Loucy (cell line): ENCODE results near the gene CRB2.

Source experiments
- H2AFZ ChIP-seq: fragments of 200-600 bp; sonication (generic); 2 replicates; pipeline ENCODE4 v1.6.0; 2016; ENCODE audit warnings: antibody characterized with exemption, mild to moderate bottlenecking, low read length, moderate library complexity
- H3F3A ChIP-seq: fragments of 200-600 bp; 2 replicates; pipeline ENCODE4 v1.6.0; 2016; ENCODE audit warnings: antibody characterized with exemption, low read depth, mild to moderate bottlenecking
- H3K27me3 ChIP-seq: fragments of 200-600 bp; sonication (generic); 2 replicates; pipeline ENCODE4 v1.6.1; 2014; ENCODE audit warnings: low read length, mild to moderate bottlenecking; ENCODE audit not compliant: insufficient read depth, poor library complexity, severe bottlenecking
- H3K36me3 ChIP-seq: fragments of 200-600 bp; sonication (generic); 2 replicates; pipeline ENCODE4 v1.6.1; 2016; ENCODE audit warnings: low read length; ENCODE audit not compliant: insufficient read depth
- H3K4me1 ChIP-seq: fragments of 200-600 bp; sonication (generic); 2 replicates; pipeline ENCODE4 v1.5.1; 2014; ENCODE audit warnings: low read length, mild to moderate bottlenecking; ENCODE audit not compliant: insufficient read depth, poor library complexity, severe bottlenecking
- H3K4me2 ChIP-seq: fragments of 200-600 bp; sonication (generic); 2 replicates; pipeline ENCODE4 v1.6.0; 2014; ENCODE audit warnings: antibody characterized with exemption, low read length, low read depth, mild to moderate bottlenecking; ENCODE audit not compliant: poor library complexity, severe bottlenecking
- H3K4me3 ChIP-seq: fragments of 200-600 bp; sonication (generic); 2 replicates; pipeline ENCODE4 v1.5.1; 2014; ENCODE audit warnings: low read length, mild to moderate bottlenecking, mixed read lengths; ENCODE audit not compliant: poor library complexity, severe bottlenecking
- H3K79me2 ChIP-seq: fragments of 200-600 bp; sonication (generic); 2 replicates; pipeline ENCODE4 v1.6.1; 2014; ENCODE audit warnings: low read length; ENCODE audit not compliant: insufficient read depth
- H3K9ac ChIP-seq: fragments of 200-600 bp; sonication (generic); 2 replicates; pipeline ENCODE4 v1.6.0; 2014; ENCODE audit warnings: mild to moderate bottlenecking, low read depth, low read length, moderate library complexity; ENCODE audit not compliant: poor library complexity, severe bottlenecking
- H3K9me2 ChIP-seq: fragments of 200-600 bp; sonication (generic); replicated peaks from 2 replicates; pipeline ENCODE4 v1.6.1; 2016; ENCODE audit warnings: low read depth, low read length, mixed read lengths
- H3K9me3 ChIP-seq: fragments of 200-600 bp; sonication (generic); 2 replicates; pipeline ENCODE4 v1.6.1; 2014; ENCODE audit warnings: mild to moderate bottlenecking, antibody characterized with exemption, low read length, low read depth; ENCODE audit not compliant: insufficient read depth
- H4K20me1 ChIP-seq: fragments of 200-600 bp; sonication (generic); 2 replicates; pipeline ENCODE4 v1.6.0; 2014; ENCODE audit warnings: antibody characterized with exemption, low read length, mild to moderate bottlenecking; ENCODE audit not compliant: insufficient read depth, poor library complexity, severe bottlenecking
- CTCF ChIP-seq: fragments of 200-600 bp; sonication (generic); conservative IDR thresholded peaks from 2 replicates; pipeline ENCODE4 v1.5.1; 2014; ENCODE audit warnings: mild to moderate bottlenecking, antibody characterized with exemption, low read length
- EZH2phosphoT487 ChIP-seq: fragments of 200-600 bp; IDR thresholded peaks from 2 replicates; pipeline ENCODE4 v1.6.1; 2018; ENCODE audit warnings: antibody characterized with exemption, mild to moderate bottlenecking, moderate library complexity, borderline replicate concordance

CRB2 gene

GRCh38 chr9:123361731-123362510 lies 5.9 kb downstream of the CRB2 start:
- no peak overlapping the region for H3K4me2 ChIP-seq
- H3K9me3 ChIP-seq, result no peaks in the 10 kb centered on the region
- H3K36me3 ChIP-seq, result no peaks in the 10 kb centered on the region
- H3K4me1 ChIP-seq, result peaks cover 47% of the 10 kb centered on the region
- TF ChIP-seq EZH2phosphoT487 (no peak), CTCF (no peak)
- H3K79me2 ChIP-seq, result no peaks in the 10 kb centered on the region
- H3K27me3 ChIP-seq, result no peaks in the 10 kb centered on the region
- no peak overlapping the region for H3K9ac ChIP-seq
- no peak overlapping the region for H2AFZ ChIP-seq
- no peaks in the 10 kb centered on the region for H3K9me2 ChIP-seq
- no peaks in the 10 kb centered on the region for H3F3A ChIP-seq
- H3K4me3 ChIP-seq, result no peak overlapping the region
- H4K20me1 ChIP-seq, result no peaks in the 10 kb centered on the region

GRCh38 chr9:123362856-123363255 lies 6.9 kb downstream of the CRB2 start:
- Histone ChIP-seq H3K9me2 (no peaks in the 10 kb centered on the region), H3K36me3 (no peaks in the 10 kb centered on the region), H4K20me1 (no peaks in the 10 kb centered on the region), H3K4me1 (peaks cover 38% of the 10 kb centered on the region), H2AFZ (no peak overlapping the region), H3K27me3 (no peaks in the 10 kb centered on the region), H3K4me2 (no peak overlapping the region), H3K79me2 (no peaks in the 10 kb centered on the region), H3K9me3 (no peaks in the 10 kb centered on the region), H3F3A (no peaks in the 10 kb centered on the region), H3K4me3 (no peak overlapping the region), H3K9ac (no peak overlapping the region)
- TF ChIP-seq CTCF (no peak), EZH2phosphoT487 (no peak)

GRCh38 chr9:123364241-123364824 lies 8.3 kb downstream of the CRB2 start:
- no peak overlapping the region for H2AFZ ChIP-seq
- no peak overlapping the region for H3K4me2 ChIP-seq

More at GRCh38 chr9:123364241-123364824, 8.3 kb downstream of the CRB2 start:
- no peaks in the 10 kb centered on the region for H3K27me3 ChIP-seq
- no peaks in the 10 kb centered on the region for H3K36me3 ChIP-seq
- H3F3A ChIP-seq, result no peaks in the 10 kb centered on the region
- no peaks in the 10 kb centered on the region for H3K79me2 ChIP-seq
- H3K4me1 ChIP-seq, result peaks cover 24% of the 10 kb centered on the region
- H3K4me3 ChIP-seq, result no peak overlapping the region
- no peak overlapping the region for H3K9ac ChIP-seq
- TF ChIP-seq CTCF, result no peak
- no peak for TF ChIP-seq EZH2phosphoT487
- no peaks in the 10 kb centered on the region for H3K9me2 ChIP-seq
- no peaks in the 10 kb centered on the region for H4K20me1 ChIP-seq
- H3K9me3 ChIP-seq, result no peaks in the 10 kb centered on the region
